HepG2 (cell line): Measurements from ENCODE around the gene ZNF396. TPM values are rescaled to one million over a fixed set of nuclear protein-coding genes. Genes with fewer than 3 reads are reported as not detected.

Experiments
- ARNTL ChIP-seq: sonication (generic); formaldehyde crosslinking; IDR thresholded peaks from 2 replicates; pipeline ENCODE4 v1.4.0; 2020; ENCODE audit warnings: mild to moderate bottlenecking, missing genetic modification reagents
- CBX2 ChIP-seq, 2 experiments: fragments of 200-600 bp in 1 of 2; sonication (generic); formaldehyde crosslinking in 1 of 2; IDR thresholded peaks; 2 replicates each; pipeline versions ENCODE4 v1.7.0 to v1.8.1; 2018 to 2022; ENCODE audit warnings: low read depth in 2 of 2, low read length in 1 of 2, mild to moderate bottlenecking in 1 of 2, missing genetic modification reagents in 1 of 2
- MAFK ChIP-seq, 2 experiments: IDR thresholded peaks in 1 of 2; conservative IDR thresholded peaks in 1 of 2; 2 replicates each; pipeline ENCODE4 v1.6.1; 2011; ENCODE audit warnings: improper control_type of control experiment in 2 of 2, low read length in 2 of 2
- MEF2D ChIP-seq: sonication (generic); formaldehyde crosslinking; IDR thresholded peaks from 2 replicates; pipeline ENCODE4 v1.5.1; 2020; ENCODE audit warnings: mild to moderate bottlenecking, missing genetic modification reagents
- PRDM4 ChIP-seq: sonication (generic); formaldehyde crosslinking; IDR thresholded peaks from 2 replicates; pipeline ENCODE4 v1.9.0; 2021; ENCODE audit warnings: missing genetic modification reagents, borderline replicate concordance
- SIN3B ChIP-seq: fragments of 150-350 bp; IDR thresholded peaks from 2 replicates; pipeline ENCODE4 v1.6.1; 2014; ENCODE audit warnings: low read length
- TEAD2 ChIP-seq: sonication (generic); formaldehyde crosslinking; IDR thresholded peaks from 2 replicates; pipeline ENCODE4 v1.9.0; 2021; ENCODE audit warnings: missing genetic modification reagents
- THAP11 ChIP-seq: IDR thresholded peaks from 2 replicates; pipeline ENCODE4 v1.6.1; 2016; ENCODE audit warnings: missing biosample characterization, missing genetic modification reagents
- polyA plus RNA-seq, 8 experiments: library from polyadenylated mRNA; depleted of rRNA in 3 of 8; stranded (reverse) in 7 of 8; unstranded in 1 of 8; fragments of >200 nt; fragmentation: Illumina TruSeq in 4 of 8; extraction: Trizol in 4 of 8; gene quantifications; 2 replicates each; pipeline versions ENCODE4 v1.2.1 to v1.2.3, GENCODE V29; 2011 to 2016; ENCODE audit warnings: low read depth in 4 of 8, missing spikeins in 1 of 8, mixed read lengths in 1 of 8; ENCODE audit not compliant: insufficient read depth in 1 of 8
- total RNA-seq, 5 experiments: library from RNA; depleted of rRNA; stranded (reverse); fragments of >200 nt; fragmentation: Illumina TruSeq; extraction: Trizol; gene quantifications; 2 replicates each; pipeline ENCODE4 v1.2.3, GENCODE V29; 2016; ENCODE audit warnings: low read depth in 1 of 5
- TF ChIP-seq, protein P1 (sequence below): sonication (generic); formaldehyde crosslinking; conservative IDR thresholded peaks from 2 replicates; pipeline ENCODE4 v1.8.1; 2023; ENCODE audit warnings: missing genetic modification reagents
- TF ChIP-seq, protein P2 (sequence below): sonication (generic); formaldehyde crosslinking; IDR thresholded peaks from 2 replicates; pipeline ENCODE4 v1.4.0; 2020; ENCODE audit warnings: mild to moderate bottlenecking, low read depth, missing genetic modification reagents
- TF ChIP-seq, protein P3 (sequence below): sonication (generic); formaldehyde crosslinking; IDR thresholded peaks from 2 replicates; pipeline ENCODE4 v1.5.0; 2020; ENCODE audit warnings: missing genetic modification reagents

ZNF396 gene
- total and polyA plus RNA-seq, 2 of the 13 experiments (the other 11 are each of a cell fraction or from before 2014, with no cell fraction given): 0.25 to 0.75 TPM

- TF ChIP-seq, protein P1, sequence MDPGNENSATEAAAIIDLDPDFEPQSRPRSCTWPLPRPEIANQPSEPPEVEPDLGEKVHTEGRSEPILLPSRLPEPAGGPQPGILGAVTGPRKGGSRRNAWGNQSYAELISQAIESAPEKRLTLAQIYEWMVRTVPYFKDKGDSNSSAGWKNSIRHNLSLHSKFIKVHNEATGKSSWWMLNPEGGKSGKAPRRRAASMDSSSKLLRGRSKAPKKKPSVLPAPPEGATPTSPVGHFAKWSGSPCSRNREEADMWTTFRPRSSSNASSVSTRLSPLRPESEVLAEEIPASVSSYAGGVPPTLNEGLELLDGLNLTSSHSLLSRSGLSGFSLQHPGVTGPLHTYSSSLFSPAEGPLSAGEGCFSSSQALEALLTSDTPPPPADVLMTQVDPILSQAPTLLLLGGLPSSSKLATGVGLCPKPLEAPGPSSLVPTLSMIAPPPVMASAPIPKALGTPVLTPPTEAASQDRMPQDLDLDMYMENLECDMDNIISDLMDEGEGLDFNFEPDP: no peak
- TF ChIP-seq ARNTL (no peak), THAP11 (CRISPR knock-in tag) (no peak), MEF2D (CRISPR knock-in tag) (no peak), PRDM4 (CRISPR knock-in tag) (no peak), CBX2 (IDR thresholded peaks at IDR 0.05; ENCODE audit: low read depth, low read length) (no peak), CBX2 (CRISPR knock-in tag; IDR thresholded peaks at IDR 0.05; ENCODE audit: low read depth) (no peak), MAFK (conservative IDR thresholded peaks at IDR 0.05 in 1 of 2, IDR thresholded peaks at IDR 0.05 in 1 of 2; ENCODE audit: low read length in 2 of 2) (peak; percentile 41 to 72; a peak in 2 of 4 replicates), SIN3B (no peak), TEAD2 (no peak)
- TF ChIP-seq, protein P2, sequence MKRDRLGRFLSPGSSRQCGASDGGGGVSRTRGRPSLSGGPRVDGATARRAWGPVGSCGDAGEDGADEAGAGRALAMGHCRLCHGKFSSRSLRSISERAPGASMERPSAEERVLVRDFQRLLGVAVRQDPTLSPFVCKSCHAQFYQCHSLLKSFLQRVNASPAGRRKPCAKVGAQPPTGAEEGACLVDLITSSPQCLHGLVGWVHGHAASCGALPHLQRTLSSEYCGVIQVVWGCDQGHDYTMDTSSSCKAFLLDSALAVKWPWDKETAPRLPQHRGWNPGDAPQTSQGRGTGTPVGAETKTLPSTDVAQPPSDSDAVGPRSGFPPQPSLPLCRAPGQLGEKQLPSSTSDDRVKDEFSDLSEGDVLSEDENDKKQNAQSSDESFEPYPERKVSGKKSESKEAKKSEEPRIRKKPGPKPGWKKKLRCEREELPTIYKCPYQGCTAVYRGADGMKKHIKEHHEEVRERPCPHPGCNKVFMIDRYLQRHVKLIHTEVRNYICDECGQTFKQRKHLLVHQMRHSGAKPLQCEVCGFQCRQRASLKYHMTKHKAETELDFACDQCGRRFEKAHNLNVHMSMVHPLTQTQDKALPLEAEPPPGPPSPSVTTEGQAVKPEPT: no peak
- TF ChIP-seq, protein P3, sequence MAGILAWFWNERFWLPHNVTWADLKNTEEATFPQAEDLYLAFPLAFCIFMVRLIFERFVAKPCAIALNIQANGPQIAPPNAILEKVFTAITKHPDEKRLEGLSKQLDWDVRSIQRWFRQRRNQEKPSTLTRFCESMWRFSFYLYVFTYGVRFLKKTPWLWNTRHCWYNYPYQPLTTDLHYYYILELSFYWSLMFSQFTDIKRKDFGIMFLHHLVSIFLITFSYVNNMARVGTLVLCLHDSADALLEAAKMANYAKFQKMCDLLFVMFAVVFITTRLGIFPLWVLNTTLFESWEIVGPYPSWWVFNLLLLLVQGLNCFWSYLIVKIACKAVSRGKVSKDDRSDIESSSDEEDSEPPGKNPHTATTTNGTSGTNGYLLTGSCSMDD (CRISPR knock-in tag): no peak
These were observed 48.3 kb downstream of the ZNF396 start (continued) for GRCh38 chr18:35328868-35329267.
